ENCODE measurements around the gene MACROD2.

GRCh38 chr20:14360416-14360815 lies 365.1 kb downstream of the MACROD2 start:
- TF ChIP-seq POLR2A (IDR thresholded peaks at IDR 0.05; ENCODE audit: low read depth, low read length) (no peak), POLR2AphosphoS5 (IDR thresholded peaks at IDR 0.05; ENCODE audit: low read depth, low read length) (no peak)
